Measurements from ENCODE around the gene SNAP29. TPM values are rescaled to one million over a fixed set of nuclear protein-coding genes. Genes with fewer than 3 reads are reported as not detected.

SNAP29 gene
- total and polyA plus RNA-seq, 9 of the 15 experiments (the other 6 are each of a cell fraction or from before 2014, with no cell fraction given), result 19.5 to 250 (median 75.9) TPM

GRCh38 chr22:20815477-20816050 lies 43.2 kb upstream of the SNAP29 start (continued):
- TF ChIP-seq HDAC1 (IDR thresholded peaks at IDR 0.05), result 0 out of 4 replicates have a peak, but pooled peaks of 1 of the 2 experiments have one; percentile 14
- TF ChIP-seq CBX2 (IDR thresholded peaks at IDR 0.05; ENCODE audit: insufficient read depth, low read length, poor library complexity, severe bottlenecking), result no peak
- no peak for TF ChIP-seq CREB3 (tag; conservative IDR thresholded peaks at IDR 0.05; ENCODE audit: low read depth)
- no peak for TF ChIP-seq ZFP91 (CRISPR knock-in tag; IDR thresholded peaks at IDR 0.05)
- no peak for TF ChIP-seq NFIC (IDR thresholded peaks at IDR 0.05)
- TF ChIP-seq PHB (CRISPR knock-in tag; IDR thresholded peaks at IDR 0.05), result no peak
- TF ChIP-seq MAFG (tag; conservative IDR thresholded peaks at IDR 0.05), result no peak
- no peak for TF ChIP-seq HINFP (tag; conservative IDR thresholded peaks at IDR 0.05; ENCODE audit: low read depth)
- TF ChIP-seq PTBP1 (IDR thresholded peaks at IDR 0.05; ENCODE audit: low read depth, low read length), result 0 out of 2 replicates have a peak, but pooled peaks have one; percentile 41
- TF ChIP-seq ZNF79 (CRISPR knock-in tag; IDR thresholded peaks at IDR 0.05; ENCODE audit: low read depth), result no peak
- TF ChIP-seq ARID3A (IDR thresholded peaks at IDR 0.05; ENCODE audit: borderline replicate concordance, low read depth, low read length), result no peak
- no peak for TF ChIP-seq SREBF1 (IDR thresholded peaks at IDR 0.05; ENCODE audit: borderline replicate concordance, low read depth, low read length)
- no peak for TF ChIP-seq CAMTA2 (CRISPR knock-in tag; conservative IDR thresholded peaks at IDR 0.05)
- TF ChIP-seq STAT5A (IDR thresholded peaks at IDR 0.05; ENCODE audit: borderline replicate concordance, low read length), result no peak
- TF ChIP-seq SIN3B (IDR thresholded peaks at IDR 0.05; ENCODE audit: low read depth), result no peak
- TF ChIP-seq ZNF311 (CRISPR knock-in tag; IDR thresholded peaks at IDR 0.05), result no peak
- TF ChIP-seq FOXJ3 (CRISPR knock-in tag; IDR thresholded peaks at IDR 0.05), result no peak
- TF ChIP-seq POLR2A (conservative IDR thresholded peaks at IDR 0.05), result 0 out of 2 replicates have a peak, but pooled peaks have one; percentile 37
- 0 out of 2 replicates have a peak, but pooled peaks have one; percentile 76 for TF ChIP-seq YBX1 (IDR thresholded peaks at IDR 0.05)
- no peak for TF ChIP-seq POU5F1 (IDR thresholded peaks at IDR 0.05; ENCODE audit: borderline replicate concordance, low read depth, low read length, partially characterized antibody)
- TF ChIP-seq CREB3L1 (IDR thresholded peaks at IDR 0.05; ENCODE audit: borderline replicate concordance, low read depth), result no peak
- TF ChIP-seq CHD2 (IDR thresholded peaks at IDR 0.05; ENCODE audit: low read depth, low read length), result no peak
